Ovary (tissue), 3 donors: Measurements from ENCODE around the gene FOXP1.

Experiments used
- CTCF ChIP-seq, 3 donors: fragments of 450-650 bp in 2 of 3; fragments of 200-600 bp in 1 of 3; IDR thresholded peaks; one replicate each; pipeline versions ENCODE4 v1.5.1 to v1.8.0; 2016 to 2022; ENCODE audit warnings: antibody characterized with exemption in 3 of 3, mild to moderate bottlenecking in 1 of 3
- POLR2A ChIP-seq: fragments of 450-650 bp; IDR thresholded peaks from one replicate; pipeline ENCODE4 v1.6.1; 2017; ENCODE audit warnings: antibody characterized with exemption, mild to moderate bottlenecking, moderate library complexity
- donor health status: DM: no; HTN: no; CAD: no.

DNA sequence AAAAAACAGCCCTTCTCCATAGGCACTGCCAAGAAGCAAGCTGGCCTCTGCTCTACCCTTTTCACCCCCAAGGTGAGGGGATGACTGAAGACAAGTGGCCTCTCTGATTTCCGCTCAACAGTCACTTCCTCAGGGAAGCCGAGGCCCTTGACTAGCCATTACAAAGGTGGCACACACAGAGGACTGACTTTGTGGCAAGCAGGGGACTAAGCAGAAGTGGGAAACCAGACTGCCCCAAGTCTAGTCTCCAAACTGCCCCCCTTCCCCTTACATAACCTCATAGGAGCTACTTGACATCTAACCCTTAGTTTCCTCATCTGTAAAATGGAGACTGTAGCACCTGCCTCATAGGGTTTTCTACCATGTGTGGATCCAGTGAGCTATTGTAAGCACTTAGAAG is 118.9 kb downstream of the FOXP1 start:
- TF ChIP-seq CTCF (IDR thresholded peaks at IDR 0.05) = no peak
- no peak for TF ChIP-seq POLR2A
